Trophoblast cell (in vitro differentiated cells and primary cell): ENCODE data around the gene ZNF576.

ENCODE experiments used
- DNase-seq, 2 donors: peaks; one replicate each; pipeline ENCODE4 v3.0.0-alpha.2; 2016
- H2AFZ ChIP-seq: 2 replicates; pipeline ENCODE4 v1.6.1; 2013; ENCODE audit warnings: low read length, moderate library complexity, mild to moderate bottlenecking; ENCODE audit not compliant: insufficient read depth, poor library complexity
- H2AK5ac ChIP-seq: 2 replicates; pipeline ENCODE4 v1.6.1; 2013; ENCODE audit warnings: mild to moderate bottlenecking, low read length
- H2BK120ac ChIP-seq: 2 replicates; pipeline ENCODE4 v1.6.1; 2013; ENCODE audit warnings: low read length, mild to moderate bottlenecking, moderate library complexity; ENCODE audit not compliant: insufficient read depth, poor library complexity
- H2BK12ac ChIP-seq: 2 replicates; pipeline ENCODE4 v1.6.1; 2013; ENCODE audit warnings: mild to moderate bottlenecking, low read length, moderate library complexity
- H2BK5ac ChIP-seq: 2 replicates; pipeline ENCODE4 v1.6.1; 2013; ENCODE audit warnings: low read length, low read depth, moderate library complexity, mild to moderate bottlenecking; ENCODE audit not compliant: poor library complexity
- H3K14ac ChIP-seq: 2 replicates; pipeline ENCODE4 v1.6.1; 2013; ENCODE audit warnings: mild to moderate bottlenecking, low read length
- H3K18ac ChIP-seq: 2 replicates; pipeline ENCODE4 v1.6.1; 2013; ENCODE audit warnings: mild to moderate bottlenecking, low read length
- H3K23ac ChIP-seq: 2 replicates; pipeline ENCODE4 v1.6.1; 2013; ENCODE audit warnings: low read length
- H3K27ac ChIP-seq: 2 replicates; pipeline ENCODE4 v1.5.1; 2013; ENCODE audit warnings: low read depth, mild to moderate bottlenecking, inconsistent platforms, low read length, moderate library complexity
- H3K27me3 ChIP-seq: 2 replicates; pipeline ENCODE4 v1.6.1; 2013; ENCODE audit warnings: inconsistent platforms, mild to moderate bottlenecking, low read length, moderate library complexity; ENCODE audit not compliant: insufficient read depth
- H3K36me3 ChIP-seq, 2 experiments: 1 replicate in 1 of 2; 2 replicates in 1 of 2; pipeline ENCODE4 v1.6.1; 2013; ENCODE audit warnings: low read length in 2 of 2, mild to moderate bottlenecking in 2 of 2, moderate library complexity in 1 of 2; ENCODE audit not compliant: insufficient read depth in 2 of 2, control insufficient read depth in 1 of 2
- H3K4ac ChIP-seq: 2 replicates; pipeline ENCODE4 v1.6.1; 2013; ENCODE audit warnings: low read depth, mild to moderate bottlenecking, low read length, moderate library complexity
- H3K4me1 ChIP-seq, 2 experiments: 1 replicate in 1 of 2; 2 replicates in 1 of 2; pipeline ENCODE4 v1.6.1; 2013; ENCODE audit warnings: low read length in 2 of 2, mild to moderate bottlenecking in 2 of 2, moderate library complexity in 1 of 2; ENCODE audit not compliant: insufficient read depth in 2 of 2, control insufficient read depth in 1 of 2
- H3K4me2 ChIP-seq: 2 replicates; pipeline ENCODE4 v1.6.1; 2013; ENCODE audit warnings: inconsistent platforms, mild to moderate bottlenecking, low read length, moderate library complexity
- H3K4me3 ChIP-seq: 2 replicates; pipeline ENCODE4 v1.5.1; 2013; ENCODE audit warnings: mild to moderate bottlenecking, low read depth, low read length, inconsistent platforms
- H3K79me1 ChIP-seq: one replicate; pipeline ENCODE4 v1.6.1; 2013; ENCODE audit warnings: low read length
- H3K79me2 ChIP-seq: 2 replicates; pipeline ENCODE4 v1.6.1; 2013; ENCODE audit warnings: low read length, mild to moderate bottlenecking; ENCODE audit not compliant: control insufficient read depth, insufficient read depth, poor library complexity
- H3K9ac ChIP-seq: 2 replicates; pipeline ENCODE4 v1.6.1; 2013; ENCODE audit warnings: mild to moderate bottlenecking, low read length
- H3K9me3 ChIP-seq: 2 replicates; pipeline ENCODE4 v1.6.1; 2013; ENCODE audit warnings: low read depth, mild to moderate bottlenecking, control low read depth, inconsistent platforms, low read length; ENCODE audit not compliant: insufficient read depth
- H4K12ac ChIP-seq: 2 replicates; pipeline ENCODE4 v1.6.1; 2013; ENCODE audit warnings: low read depth, mild to moderate bottlenecking, low read length, moderate library complexity
- H4K8ac ChIP-seq: 2 replicates; pipeline ENCODE4 v1.6.1; 2013; ENCODE audit warnings: low read depth, mild to moderate bottlenecking, low read length, moderate library complexity
- H4K91ac ChIP-seq: one replicate; pipeline ENCODE4 v1.6.1; 2013; ENCODE audit warnings: low read depth, mild to moderate bottlenecking, low read length, moderate library complexity
- WGBS: extraction: QIAGEN DNeasy Blood & Tissue Kit; methylation state at CpG from one replicate; pipeline ENCODE4 v1.1.7; 2013; ENCODE audit warnings: missing lambda C conversion rate; ENCODE audit not compliant: insufficient read length, insufficient coverage; ENCODE audit errors: extremely low coverage; 5-methylcytosine and 5-hydroxymethylcytosine counted together

The ZNF576 gene

GRCh38 chr19:43606569-43607229 is 10.3 kb downstream of the ZNF576 start:
- Histone ChIP-seq H3K9ac (no peak overlapping the region), H3K79me1 (no peaks in the 10 kb centered on the region), H3K23ac (no peak overlapping the region), H2BK120ac (no peak overlapping the region), H2AK5ac (no peak overlapping the region), H3K27me3 (no peaks in the 10 kb centered on the region), H3K14ac (no peak overlapping the region), H4K91ac (no peak overlapping the region), H3K18ac (no peak overlapping the region), H3K4me3 (no peak overlapping the region), H3K36me3 (peaks cover 13 to 29% of the 10 kb centered on the region in 2 experiments), H2BK5ac (no peak overlapping the region), H2AFZ (no peak overlapping the region), H3K27ac (no peak overlapping the region), H4K12ac (no peak overlapping the region), H4K8ac (no peak overlapping the region), H2BK12ac (no peak overlapping the region), H3K4me1 (no peaks in the 10 kb centered on the region), H3K9me3 (peaks cover 1% of the 10 kb centered on the region), H3K4ac (no peak overlapping the region), H3K4me2 (no peak overlapping the region), H3K79me2 (no peaks in the 10 kb centered on the region)
- no peak for DNase-seq
- no CpG with 5 or more reads among the region's 7 CpGs for WGBS

GRCh38 chr19:43607238-43608205 is 11.1 kb downstream of the ZNF576 start:
- WGBS: no CpG with 5 or more reads among the region's 28 CpGs
- Histone ChIP-seq H2BK12ac (no peak overlapping the region), H3K23ac (no peak overlapping the region), H3K27ac (no peak overlapping the region), H4K8ac (no peak overlapping the region), H3K4me3 (no peak overlapping the region), H3K9me3 (peaks cover 1% of the 10 kb centered on the region), H2BK5ac (no peak overlapping the region), H3K27me3 (no peaks in the 10 kb centered on the region), H3K4me2 (no peak overlapping the region), H3K9ac (no peak overlapping the region), H3K36me3 (peaks cover 18 to 32% of the 10 kb centered on the region in 2 experiments), H2AFZ (no peak overlapping the region), H4K12ac (no peak overlapping the region), H3K14ac (no peak overlapping the region), H3K18ac (no peak overlapping the region), H4K91ac (no peak overlapping the region), H3K79me2 (no peaks in the 10 kb centered on the region), H3K4ac (no peak overlapping the region), H2AK5ac (no peak overlapping the region), H2BK120ac (no peak overlapping the region), H3K79me1 (no peaks in the 10 kb centered on the region), H3K4me1 (no peaks in the 10 kb centered on the region)
- no peak for DNase-seq

- WGBS: no CpG with 5 or more reads among the region's 7 CpGs
- no peak overlapping the region for H4K8ac ChIP-seq
Observed at GRCh38 chr19:43609872-43610271, 13.5 kb downstream of the ZNF576 start.

GRCh38 chr19:43610493-43610892 is 14.1 kb downstream of the ZNF576 start:
- Histone ChIP-seq H3K18ac (no peak overlapping the region), H3K27me3 (no peaks in the 10 kb centered on the region), H3K4me3 (no peak overlapping the region), H4K8ac (no peak overlapping the region), H2AFZ (no peak overlapping the region), H3K36me3 (peaks cover 34 to 50% of the 10 kb centered on the region in 2 experiments), H4K12ac (no peak overlapping the region), H3K14ac (no peak overlapping the region), H3K27ac (no peak overlapping the region), H2AK5ac (no peak overlapping the region), H3K79me2 (no peaks in the 10 kb centered on the region), H2BK5ac (no peak overlapping the region), H3K4ac (no peak overlapping the region), H4K91ac (no peak overlapping the region), H3K4me1 (no peaks in the 10 kb centered on the region), H3K79me1 (no peaks in the 10 kb centered on the region), H2BK120ac (no peak overlapping the region), H3K9ac (no peak overlapping the region), H3K9me3 (peaks cover 1% of the 10 kb centered on the region), H3K23ac (no peak overlapping the region), H3K4me2 (no peak overlapping the region), H2BK12ac (no peak overlapping the region)
- no CpG with 5 or more reads among the region's 3 CpGs for WGBS
- no peak for DNase-seq

More at GRCh38 chr19:43609872-43610271, 13.5 kb downstream of the ZNF576 start:
- Histone ChIP-seq H3K14ac (no peak overlapping the region), H4K12ac (no peak overlapping the region), H2BK5ac (no peak overlapping the region), H2AFZ (no peak overlapping the region), H2AK5ac (no peak overlapping the region), H2BK120ac (no peak overlapping the region), H3K18ac (no peak overlapping the region), H3K79me2 (no peaks in the 10 kb centered on the region), H3K9me3 (peaks cover 1% of the 10 kb centered on the region), H3K4ac (no peak overlapping the region), H3K23ac (no peak overlapping the region), H3K9ac (no peak overlapping the region), H3K36me3 (peaks cover 34 to 50% of the 10 kb centered on the region in 2 experiments), H4K91ac (no peak overlapping the region), H3K4me2 (no peak overlapping the region), H3K4me1 (no peaks in the 10 kb centered on the region), H3K27ac (no peak overlapping the region), H3K4me3 (no peak overlapping the region), H3K79me1 (no peaks in the 10 kb centered on the region), H3K27me3 (no peaks in the 10 kb centered on the region), H2BK12ac (no peak overlapping the region)
- no peak for DNase-seq
